Measurements from ENCODE around the gene MBOAT7. TPM values are rescaled to one million over a fixed set of nuclear protein-coding genes. Genes with fewer than 3 reads are reported as not detected.
A peak's percentile ranks its signal among the peaks of the same experiment; 100 is the strongest.

MBOAT7 gene
- total RNA-seq, 4 donors from 2014 or later = 47.3 to 101 (median 69.0) TPM

DNA sequence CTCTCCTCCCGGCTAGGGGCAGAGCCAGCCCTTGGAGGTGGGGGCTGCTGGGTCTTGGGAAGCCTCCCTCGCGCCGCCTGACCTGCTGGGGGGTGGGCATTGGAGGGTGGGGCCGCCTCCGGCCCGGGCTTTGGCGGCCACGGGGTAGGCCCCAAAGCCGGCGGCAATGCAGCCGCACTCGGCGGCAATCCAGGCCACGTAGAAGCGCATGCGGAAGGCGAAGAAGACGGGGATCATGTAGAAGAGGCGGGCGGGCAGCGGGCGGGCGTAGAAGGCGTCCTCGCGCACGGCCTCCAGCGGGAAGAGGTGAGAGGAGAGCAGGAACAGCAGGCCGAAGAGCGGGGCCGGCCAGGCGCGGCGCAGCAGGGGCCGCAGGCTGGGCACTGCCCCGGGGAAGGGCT lies 8.7 kb downstream of the MBOAT7 start:
- Histone ChIP-seq H3K4me3 (replicated peaks in 1 of 3) (no peak overlapping the region), H3K4me1 (no peaks in the 10 kb centered on the region), H3K27ac (no peak overlapping the region), H3K36me3 (no peaks in the 10 kb centered on the region), H3K27me3 (no peaks in the 10 kb centered on the region), H3K9me3 (no peaks in the 10 kb centered on the region)
- intact Hi-C loops (cut with DNase I) = no loop called here
- no peak for DNase-seq
- TF ChIP-seq POLR2A (IDR thresholded peaks at IDR 0.05) (no peak), CTCF (IDR thresholded peaks at IDR 0.05) (no peak)
- WGBS, 2 donors = 96% methylated on average over 36 to 37 of the region's 37 CpGs

DNA sequence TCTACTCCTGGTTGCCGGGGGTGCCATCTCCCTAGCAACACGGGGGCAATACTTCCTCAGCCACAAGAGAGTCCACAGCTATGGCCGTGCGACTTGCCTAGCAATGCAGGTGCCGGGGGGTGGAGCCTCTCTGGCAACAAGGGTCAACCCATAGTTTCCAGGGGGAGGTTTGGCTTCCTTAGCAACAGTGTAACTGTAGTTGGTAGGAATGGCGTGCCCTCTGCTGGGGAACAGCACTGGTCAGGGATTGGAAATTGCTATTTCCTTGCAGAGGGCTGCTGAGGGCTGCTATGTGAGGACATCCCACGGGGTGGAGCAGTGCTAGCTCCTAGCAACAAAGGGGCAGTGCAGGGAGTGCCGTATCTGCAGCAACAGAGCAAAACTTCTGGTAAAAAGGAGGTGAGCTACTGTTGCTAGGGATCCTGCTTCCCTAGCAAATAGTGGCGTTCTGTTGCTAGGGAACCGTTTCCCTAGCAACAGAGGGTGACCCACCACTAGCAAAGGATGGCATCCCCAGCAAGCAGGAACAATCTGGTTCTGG lies 9.4 kb downstream of the MBOAT7 start:
- intact Hi-C loops (cut with DNase I) = no loop called here
- Histone ChIP-seq H3K9me3 (no peaks in the 10 kb centered on the region), H3K4me1 (no peaks in the 10 kb centered on the region), H3K4me3 (replicated peaks in 1 of 3) (no peak overlapping the region), H3K36me3 (no peaks in the 10 kb centered on the region), H3K27ac (no peak overlapping the region), H3K27me3 (no peaks in the 10 kb centered on the region)
- DNase-seq = no peak
- 60% methylated on average over 5 to 10 of the region's 10 CpGs for WGBS, 2 donors
- no peak for TF ChIP-seq POLR2A (IDR thresholded peaks at IDR 0.05)
- TF ChIP-seq CTCF (IDR thresholded peaks at IDR 0.05) = no peak

DNA sequence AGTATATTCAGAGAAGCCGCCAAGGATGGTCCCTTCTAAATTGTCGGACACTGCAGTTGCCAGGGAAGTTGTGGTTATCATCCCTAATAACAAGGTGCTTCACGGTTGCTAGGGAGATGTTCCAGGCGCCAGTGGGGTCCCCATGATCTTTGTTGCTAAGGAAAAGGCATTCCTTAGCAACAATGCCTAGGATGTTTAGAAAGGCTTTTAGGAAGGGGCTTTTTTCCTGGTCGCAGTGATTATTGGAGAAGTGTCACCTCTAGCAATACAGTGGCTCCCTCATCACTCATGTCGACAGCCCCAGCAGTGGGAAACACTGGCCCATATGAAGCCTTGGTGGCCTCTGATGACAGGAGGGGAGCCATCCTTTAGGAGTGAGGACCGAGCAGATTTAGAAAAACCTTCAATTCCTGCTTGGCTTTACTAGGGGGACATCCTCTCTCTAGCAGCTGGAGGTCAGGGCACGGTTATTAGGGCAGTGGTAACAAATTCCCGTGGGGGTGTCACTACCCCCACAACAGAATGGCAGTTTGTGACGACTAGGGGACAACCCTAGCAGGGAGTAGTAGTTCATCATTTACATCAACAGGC lies 10.0 kb downstream of the MBOAT7 start:
- H3K4me1 ChIP-seq = no peaks in the 10 kb centered on the region
- no peak for TF ChIP-seq POLR2A (IDR thresholded peaks at IDR 0.05)
- TF ChIP-seq CTCF (IDR thresholded peaks at IDR 0.05) = no peak
- intact Hi-C loops (cut with DNase I) = no loop called here
- no peaks in the 10 kb centered on the region for H3K9me3 ChIP-seq
- DNase-seq = no peak
- H3K36me3 ChIP-seq = no peaks in the 10 kb centered on the region
- no peak overlapping the region for H3K4me3 ChIP-seq (replicated peaks in 1 of 3)
- no peak overlapping the region for H3K27ac ChIP-seq
- WGBS, 2 donors = 79 to 91% methylated on average over 9 to 10 of the region's 10 CpGs
- no peaks in the 10 kb centered on the region for H3K27me3 ChIP-seq

GRCh38 chr19:54178581-54179261 lies 10.7 kb downstream of the MBOAT7 start:
- H3K27me3 ChIP-seq = no peaks in the 10 kb centered on the region
- no peaks in the 10 kb centered on the region for H3K36me3 ChIP-seq
- 72 to 79% methylated on average over 18 to 20 of the region's 23 CpGs for WGBS, 2 donors
- H3K9me3 ChIP-seq = no peaks in the 10 kb centered on the region
- H3K27ac ChIP-seq = no peak overlapping the region
- TF ChIP-seq CTCF (IDR thresholded peaks at IDR 0.05) (no peak), POLR2A (IDR thresholded peaks at IDR 0.05) (no peak)
- intact Hi-C loops (cut with DNase I) = no loop called here
- peak in 1 of 2 donors; percentile 32 for DNase-seq
- H3K4me3 ChIP-seq (replicated peaks in 1 of 3) = no peak overlapping the region
- H3K4me1 ChIP-seq = no peaks in the 10 kb centered on the region
